HG02840 (cell line): ENCODE measurements around the gene RNU11.
A peak's percentile ranks its signal among the peaks of the same experiment; 100 is the strongest.
"Not testable (repeated sequence)": the region's sequence is repeated elsewhere in the genome, so short reads cannot be mapped to it uniquely, and the experiment has no call there.

Source experiments
- ATAC-seq: cut with Tn5 transposase; IDR thresholded peaks from one replicate; pipeline ENCODE4 v1.9.1; 2021; ENCODE audit warnings: mild to moderate bottlenecking, moderate library complexity, moderate number of reproducible peaks; ENCODE audit not compliant: unreplicated experiment, low FRiP score

RNU11 gene

GRCh38 chr1:28656335-28656734, 7.9 kb downstream of the RNU11 start:
- ATAC-seq: no peak

DNA sequence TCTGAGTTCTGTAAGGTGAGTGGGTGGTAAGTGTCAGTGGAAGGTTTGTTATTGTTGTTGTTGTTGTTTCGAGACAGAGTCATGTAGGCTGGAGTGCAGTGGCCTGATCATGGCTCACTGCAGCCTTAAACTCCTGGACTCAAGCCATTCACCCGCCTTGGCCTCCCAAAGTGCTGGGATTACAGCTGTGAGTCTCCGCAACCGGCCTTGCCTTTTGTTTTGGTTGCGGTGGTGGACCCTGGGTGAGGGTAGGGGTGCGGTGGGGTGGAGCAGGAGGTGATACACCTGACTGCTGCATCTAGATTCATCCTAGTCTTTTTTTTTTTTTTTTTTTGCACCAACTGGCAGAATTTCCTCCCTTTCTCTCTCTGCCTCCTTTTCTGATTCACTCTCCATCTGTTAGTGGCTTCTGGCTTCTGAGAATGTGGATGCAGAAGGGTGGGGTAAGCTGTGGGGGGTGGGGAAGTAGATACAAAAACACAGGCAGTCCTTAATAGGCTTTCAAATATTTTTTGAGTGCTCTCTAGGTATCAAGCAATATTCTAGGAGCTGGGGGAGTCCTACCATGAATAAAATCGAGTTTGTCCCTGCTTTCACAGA, 15.6 kb downstream of the RNU11 start:
- ATAC-seq: no peak

DNA sequence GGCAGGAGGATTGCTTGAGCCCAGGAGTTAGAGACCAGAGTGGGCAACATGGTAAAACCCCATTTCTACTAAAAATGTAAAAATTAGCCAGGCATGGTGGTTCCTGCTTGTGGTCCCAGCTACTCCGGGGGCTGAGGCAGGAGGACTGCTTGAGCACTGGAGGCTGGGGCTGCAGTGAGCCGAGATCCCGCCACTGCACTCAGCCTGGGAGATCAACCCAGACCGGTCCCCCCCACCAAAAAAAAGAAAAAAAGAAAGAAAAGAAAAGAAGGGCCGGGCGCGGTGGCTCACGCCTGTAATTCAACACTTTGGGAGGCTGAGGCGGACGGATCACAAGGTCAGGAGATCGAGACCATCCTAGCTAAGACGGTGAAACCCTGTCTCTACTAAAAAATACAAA, 18.4 kb downstream of the RNU11 start:
- ATAC-seq: no peak

DNA sequence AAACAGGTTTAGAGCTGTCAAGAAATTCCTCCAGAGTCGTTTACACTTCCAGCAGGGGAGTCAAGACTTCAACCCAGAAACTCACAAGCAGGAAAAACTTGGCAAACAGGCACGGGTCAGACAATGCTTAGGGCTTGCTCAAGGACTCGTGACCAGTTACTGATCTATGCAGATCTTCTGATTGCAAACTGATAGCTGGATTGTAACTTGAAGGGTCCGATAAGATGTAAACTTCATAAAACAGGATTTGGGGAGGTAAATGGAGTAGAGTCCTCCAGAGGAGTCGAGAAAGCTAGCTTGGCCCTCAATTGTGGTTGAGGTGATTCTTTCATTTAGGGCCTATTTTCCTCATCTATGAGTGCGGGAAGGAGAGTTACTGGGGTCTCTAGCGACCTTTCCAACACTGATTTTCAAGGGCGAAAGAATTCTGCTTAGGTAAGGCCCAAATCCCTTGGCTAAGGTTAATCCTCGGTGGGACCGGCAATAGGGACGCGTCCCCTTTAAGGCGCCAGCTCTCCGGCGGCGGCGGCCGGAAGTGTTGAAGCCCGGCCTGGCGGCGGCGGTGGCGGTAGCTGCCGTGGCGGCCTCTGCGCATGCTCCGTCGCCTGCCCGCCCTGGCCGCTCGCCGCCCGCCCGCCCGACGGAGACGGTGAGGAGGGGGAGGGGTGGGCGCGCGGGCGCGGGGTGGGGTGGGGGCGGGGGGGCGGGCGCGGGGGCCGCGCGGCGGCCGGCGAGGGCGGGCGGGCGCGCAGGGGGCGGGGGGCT, 20.0 kb downstream of the RNU11 start, which contains the start of gene GMEB1:
Gene GMEB1, plus strand, starts transcription at position 594 of the 765 bp plus-strand sequence. CDS start 14,829 bp downstream, outside the sequence.
- peak; percentile 79 for ATAC-seq

- ATAC-seq: peak; percentile 49
These were observed 20.7 kb downstream of the RNU11 start for GRCh38 chr1:28668956-28669723.

DNA sequence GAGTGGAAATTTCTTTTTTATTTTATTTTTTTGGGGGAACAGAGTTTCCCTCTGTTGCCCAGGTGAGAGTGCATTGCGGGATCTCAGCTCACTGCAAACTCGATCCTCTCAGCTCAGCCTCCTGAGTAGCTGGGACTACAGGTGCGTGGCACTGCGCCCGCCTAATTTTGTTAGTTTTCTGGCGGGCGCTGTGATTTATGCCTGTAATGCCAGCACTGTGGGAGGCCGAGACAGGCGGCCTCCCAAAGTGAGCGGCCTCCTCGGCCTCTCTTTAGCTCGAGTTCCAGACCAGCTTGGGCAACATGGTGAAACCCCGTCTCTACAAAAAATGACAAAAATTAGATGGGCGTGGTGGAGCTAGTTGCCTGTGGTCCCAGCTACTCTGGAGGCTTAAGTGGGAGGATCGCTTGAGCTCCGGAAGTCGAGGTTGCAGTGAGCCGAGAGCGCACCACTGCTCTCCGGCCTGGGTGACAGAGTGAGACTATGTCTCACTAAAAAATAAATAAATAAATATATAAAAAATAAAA, 22.9 kb downstream of the RNU11 start:
- ATAC-seq: no peak

DNA sequence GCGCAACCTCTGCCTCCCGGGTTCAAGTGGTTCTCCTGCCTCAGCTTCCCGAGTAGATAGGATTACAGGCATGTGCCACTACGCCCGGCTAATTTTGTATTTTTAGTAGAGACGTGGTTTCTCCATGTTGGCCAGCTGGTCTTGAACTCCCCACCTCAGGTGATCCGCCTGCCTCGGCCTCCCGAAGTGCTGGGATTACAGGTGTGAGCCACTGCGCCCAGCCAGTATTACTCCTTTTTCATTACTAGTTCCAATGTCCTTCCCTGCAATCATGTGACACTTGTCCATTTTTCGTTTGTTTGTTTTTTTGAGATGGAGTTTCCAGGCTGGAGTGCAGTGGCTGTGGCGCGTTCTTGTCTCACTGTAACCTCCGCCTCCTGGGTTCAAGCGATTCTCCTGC, 24.6 kb downstream of the RNU11 start:
- ATAC-seq: not testable (repeated sequence)

GRCh38 chr1:28675924-28676257, 27.5 kb downstream of the RNU11 start:
- ATAC-seq: no peak

- no peak for ATAC-seq
These were observed 31.8 kb downstream of the RNU11 start for GRCh38 chr1:28680151-28680550.

- no peak for ATAC-seq
These were observed 34.4 kb downstream of the RNU11 start for GRCh38 chr1:28682840-28683239.

DNA sequence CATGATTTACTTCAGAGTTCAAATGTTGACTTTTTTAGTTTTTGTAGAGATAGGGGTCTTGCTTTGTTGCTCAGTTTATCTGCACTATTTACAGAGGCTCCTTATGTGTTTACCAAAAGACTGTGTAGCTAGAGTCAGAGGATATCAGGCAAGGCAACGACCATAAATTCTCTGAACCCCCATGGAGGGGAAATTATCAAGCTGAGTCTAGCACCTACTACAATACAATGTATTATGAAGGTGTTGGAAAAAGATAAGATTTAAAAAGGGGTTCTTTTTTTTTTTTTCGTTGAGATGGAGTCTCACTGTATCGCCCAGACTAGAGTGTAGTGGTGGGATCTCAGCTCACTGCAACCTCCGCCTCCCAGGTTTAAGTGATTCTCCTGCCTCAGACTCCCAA, 36.5 kb downstream of the RNU11 start:
- no peak for ATAC-seq

GRCh38 chr1:28691627-28692026, 43.2 kb downstream of the RNU11 start:
- not testable (repeated sequence) for ATAC-seq
